A549 (cell line): Measurements from ENCODE around the gene BUD31. TPM values are rescaled to one million over a fixed set of nuclear protein-coding genes. Genes with fewer than 3 reads are reported as not detected.
A peak's percentile ranks its signal among the peaks of the same experiment; 100 is the strongest.

Experiments used
- ATAC-seq, 2 experiments: fragments of 200-7000 bp in 1 of 2; fragments of >200 bp in 1 of 2; cut with Nextera tagmentation in 1 of 2; cut with Tn5 transposase in 1 of 2; 3 replicates each; pipeline versions ENCODE4 v1.8.0 to v1.9.1; 2018 to 2020; ENCODE audit warnings: mild to moderate bottlenecking in 1 of 2, moderate library complexity in 1 of 2
- CTCF ChIA-PET: fragments of 300-600 bp; sonication (Branson Sonifier 250); formaldehyde crosslinking; extraction: SDS; loops from one replicate; lab custom pipeline; 2021; ENCODE audit warnings: antibody characterized with exemption, inconsistent platforms; lab: Yijun Ruan, JAX
- POLR2A ChIA-PET: fragments of 350-600 bp; formaldehyde crosslinking; extraction: SDS; loops from one replicate; lab custom pipeline; 2021; ENCODE audit warnings: antibody characterized with exemption, inconsistent platforms; lab: Yijun Ruan, JAX
- DNase-seq, 2 experiments: peaks; one replicate each; pipeline versions ENCODE4 v3.0.0 to v3.0.0-alpha.2; 2011 to 2016; ENCODE audit warnings: low read depth in 1 of 2, low spot score in 1 of 2
- FAIRE-seq: peaks from 2 replicates; lab custom pipeline; 2011; peaks lifted over from hg19 to GRCh38; lab: Jason Lieb, UNC
- H3K27ac ChIP-seq, 2 experiments: fragments of >200 bp; sonication (Bioruptor Twin); formaldehyde crosslinking; 3 replicates each; pipeline ENCODE4 v1.5.1; 2016 to 2017
- H3K4me1 ChIP-seq: fragments of >200 bp; sonication (Bioruptor Twin); formaldehyde crosslinking; 3 replicates; pipeline ENCODE4 v1.6.1; 2016
- H3K4me2 ChIP-seq: fragments of >200 bp; sonication (Bioruptor Twin); formaldehyde crosslinking; 3 replicates; pipeline ENCODE4 v1.6.1; 2016
- H3K4me3 ChIP-seq: fragments of >200 bp; sonication (Bioruptor Twin); formaldehyde crosslinking; 3 replicates; pipeline ENCODE4 v1.5.1; 2016
- H3K9me3 ChIP-seq: fragments of >200 bp; sonication (Bioruptor Twin); formaldehyde crosslinking; 3 replicates; pipeline ENCODE4 v1.6.1; 2016
- ATOH8 ChIP-seq: fragments of 250-450 bp; sonication (Bioruptor Pico); IDR thresholded peaks from 2 replicates; pipeline ENCODE4 v1.5.0; 2020; ENCODE audit warnings: low read depth, mild to moderate bottlenecking, moderate library complexity
- BCL3 ChIP-seq: fragments of >200 bp; sonication (Bioruptor Twin); formaldehyde crosslinking; IDR thresholded peaks from 3 replicates; pipeline ENCODE4 v1.6.1; 2016
- BHLHE40 ChIP-seq: IDR thresholded peaks from 2 replicates; pipeline ENCODE4 v1.6.1; 2012; ENCODE audit warnings: low read depth, low read length, inconsistent platforms
- CBX8 ChIP-seq: fragments of 200-600 bp; sonication (generic); IDR thresholded peaks from 2 replicates; pipeline ENCODE4 v1.6.1; 2016
- CEBPB ChIP-seq, 2 experiments: fragments of >200 bp in 1 of 2; sonication (Bioruptor Twin) in 1 of 2; formaldehyde crosslinking in 1 of 2; IDR thresholded peaks; 2 replicates each; pipeline ENCODE4 v1.6.1; 2012 to 2016
- ELK1 ChIP-seq: fragments of 150-350 bp; IDR thresholded peaks from 2 replicates; pipeline ENCODE4 v1.6.1; 2014; ENCODE audit warnings: low read depth, mild to moderate bottlenecking, low read length
- FOSL2 ChIP-seq, 2 experiments: fragments of 450-650 bp in 1 of 2; fragments of >200 bp in 1 of 2; sonication (Bioruptor Twin) in 1 of 2; formaldehyde crosslinking; IDR thresholded peaks; 2 replicates each; pipeline versions ENCODE4 v1.5.0 to v1.6.1; 2016 to 2020; ENCODE audit warnings: mild to moderate bottlenecking in 1 of 2, moderate library complexity in 1 of 2
- FOXS1 ChIP-seq: fragments of 250-450 bp; sonication (Bioruptor Pico); IDR thresholded peaks from 2 replicates; pipeline ENCODE4 v1.5.0; 2020; ENCODE audit warnings: mild to moderate bottlenecking, moderate library complexity
- HES2 ChIP-seq: fragments of >200 bp; sonication (Bioruptor Twin); formaldehyde crosslinking; IDR thresholded peaks from 2 replicates; pipeline ENCODE4 v1.6.1; 2016
- HEYL ChIP-seq: fragments of 250-450 bp; sonication (Bioruptor Pico); IDR thresholded peaks from 2 replicates; pipeline ENCODE4 v1.8.0; 2021; ENCODE audit warnings: mild to moderate bottlenecking, moderate library complexity
- HMGXB4 ChIP-seq: fragments of 250-450 bp; sonication (Bioruptor Pico); IDR thresholded peaks from 2 replicates; pipeline ENCODE4 v1.5.0; 2021; ENCODE audit warnings: mild to moderate bottlenecking, moderate library complexity, borderline replicate concordance
- HOXA7 ChIP-seq: fragments of 250-450 bp; sonication (Bioruptor Pico); IDR thresholded peaks from 2 replicates; pipeline ENCODE4 v1.5.0; 2020; ENCODE audit warnings: mild to moderate bottlenecking, moderate library complexity
- JUN ChIP-seq, 2 experiments: fragments of >200 bp; sonication (Bioruptor Twin); formaldehyde crosslinking; IDR thresholded peaks; 2 replicates in 1 of 2; 3 replicates in 1 of 2; pipeline ENCODE4 v1.6.1; 2016 to 2017
- JUNB ChIP-seq: fragments of >200 bp; sonication (Bioruptor Twin); formaldehyde crosslinking; IDR thresholded peaks from 2 replicates; pipeline ENCODE4 v1.6.1; 2016
- MAFK ChIP-seq: fragments of 450-650 bp; IDR thresholded peaks from 2 replicates; pipeline ENCODE4 v1.6.1; 2014; ENCODE audit not compliant: partially characterized antibody
- MAX ChIP-seq: IDR thresholded peaks from 2 replicates; pipeline ENCODE4 v1.6.1; 2012
- NR3C1 ChIP-seq: fragments of >200 bp; sonication (Bioruptor Twin); formaldehyde crosslinking; IDR thresholded peaks from 3 replicates; pipeline ENCODE4 v1.6.1; 2017
- PBX3 ChIP-seq: IDR thresholded peaks from 2 replicates; pipeline ENCODE4 v1.6.1; 2012
- RCOR1 ChIP-seq: fragments of 150-350 bp; IDR thresholded peaks from 2 replicates; pipeline ENCODE4 v1.6.1; 2014; ENCODE audit warnings: antibody characterized with exemption, low read length, low read depth
- RNF2 ChIP-seq: fragments of 200-600 bp; sonication (generic); IDR thresholded peaks from 2 replicates; pipeline ENCODE4 v1.6.1; 2016; ENCODE audit warnings: low read depth, mild to moderate bottlenecking, antibody characterized with exemption, moderate library complexity, borderline replicate concordance
- SREBF2 ChIP-seq: fragments of 450-650 bp; IDR thresholded peaks from 2 replicates; pipeline ENCODE4 v1.6.1; 2014; ENCODE audit warnings: mild to moderate bottlenecking, moderate library complexity
- TP53 ChIP-seq: fragments of 250-450 bp; sonication (Bioruptor Pico); IDR thresholded peaks from 2 replicates; pipeline ENCODE4 v1.5.0; 2021; ENCODE audit warnings: mild to moderate bottlenecking, moderate library complexity
- WGBS: methylation state at CpG from one replicate; pipeline ENCODE4 v1.1.6; 2017; ENCODE audit errors: missing lambda C conversion rate; 5-methylcytosine and 5-hydroxymethylcytosine counted together
- polyA plus RNA-seq, 4 experiments: library from polyadenylated mRNA; depleted of rRNA in 3 of 4; stranded (reverse); fragments of >200 nt; fragmentation: RNase III in 1 of 4; extraction: RNeasy Plus Mini Kit Qiagen cat#74134 plus additional on column Dnase treatment in 1 of 4; gene quantifications; 2 replicates in 3 of 4; 3 replicates in 1 of 4; pipeline ENCODE4 v1.2.3, GENCODE V29; 2011 to 2017

Gene BUD31
- polyA plus RNA-seq, 2 of the 4 experiments (the other 2 are of a cell fraction) = 96.5 to 105 TPM

GRCh38 chr7:99407872-99408378, 844 bp upstream of the BUD31 start:
- WGBS = under 1% methylated on average over 22 of the region's 28 CpGs
- peak; percentile 43 to 66 for ATAC-seq
- DNase-seq = peak; percentile 46 to 51
- peak overlapping the region; percentile 95 for H3K4me2 ChIP-seq
- no peak for FAIRE-seq
- H3K4me1 ChIP-seq = peaks cover 34% of the 10 kb centered on the region
- TF ChIP-seq FOSL2 (IDR thresholded peaks at IDR 0.05) (no peak), FOSL2 (CRISPR knock-in tag; IDR thresholded peaks at IDR 0.05) (peak; percentile 44), SREBF2 (no peak), MAX (peak; percentile 47; the same call in 1 of the 2 replicates), TP53 (CRISPR knock-in tag) (0 out of 2 replicates have a peak, but pooled peaks have one; percentile 32), MAFK (no peak), RCOR1 (no peak), BCL3 (no peak)
- ChIA-PET CTCF (interaction anchor here (0.7 to 1.7 kb wide), 5 partner anchors 10 to 97 kb away, joined by 3 to 6 read pairs (median 3); no protein-coding TSS in a partner anchor), POLR2A (interaction anchor here (1.3 to 2.5 kb wide), 7 partner anchors 8 to 769 kb away, joined by 3 to 23 read pairs (median 12); partner anchors contain the start of genes ARPC1B, CPSF4, GPC2 and PTCD1)
- H3K27ac ChIP-seq = peak overlapping the region; percentile 97 to 98
- no peaks in the 10 kb centered on the region for H3K9me3 ChIP-seq
- H3K4me3 ChIP-seq = peak overlapping the region; percentile 99

GRCh38 chr7:99409192-99409572, 413 bp downstream of the BUD31 start:
- FAIRE-seq = no peak
- POLR2A ChIA-PET = interaction anchor here (0.6 to 2.5 kb wide), 15 partner anchors 8 to 1019 kb away, joined by 3 to 23 read pairs (median 4); partner anchors contain the start of genes AP4M1, ARPC1B, CPSF4 and KPNA7
- peak; percentile 5 to 11; a peak in 4 of 6 replicates for ATAC-seq
- TF ChIP-seq CBX8 (no peak), ATOH8 (CRISPR knock-in tag) (no peak), HEYL (CRISPR knock-in tag) (no peak), FOXS1 (CRISPR knock-in tag) (no peak), MAX (no peak), JUN (IDR thresholded peaks at IDR 0.05) (no peak), CEBPB (IDR thresholded peaks at IDR 0.05) (no peak), BHLHE40 (no peak), PBX3 (no peak), MAFK (no peak), NR3C1 (no peak), HMGXB4 (CRISPR knock-in tag) (no peak), ELK1 (no peak), RCOR1 (no peak), FOSL2 (IDR thresholded peaks at IDR 0.05) (no peak), FOSL2 (CRISPR knock-in tag; IDR thresholded peaks at IDR 0.05) (no peak), HOXA7 (CRISPR knock-in tag) (no peak), RNF2 (no peak), JUNB (no peak), HES2 (no peak)
- Histone ChIP-seq H3K4me1 (peaks cover 34% of the 10 kb centered on the region), H3K9me3 (no peaks in the 10 kb centered on the region), H3K4me2 (peak overlapping the region; percentile 95), H3K4me3 (peak overlapping the region; percentile 99), H3K27ac (peak overlapping the region; percentile 97 to 98)
- DNase-seq = no peak
- WGBS = 3% methylated on average over 18 of the region's 18 CpGs
- CTCF ChIA-PET = interaction anchor here (1.3 to 1.7 kb wide), 4 partner anchors 11 to 96 kb away, joined by 3 to 7 read pairs (median 4); no protein-coding TSS in a partner anchor
